A172 (cell line): Measurements from ENCODE around the gene SCYGR8. TPM values are rescaled to one million over a fixed set of nuclear protein-coding genes. Genes with fewer than 3 reads are reported as not detected.

Source experiments
- DNase-seq: peaks from one replicate; pipeline ENCODE4 v3.0.0-alpha.2; 2015; ENCODE audit warnings: low spot score
- total RNA-seq: library from RNA; depleted of rRNA; stranded (reverse); fragments of >200 nt; shearing (Covaris generic); gene quantifications from 2 replicates; pipeline ENCODE4 v1.2.3, GENCODE V29; 2014

SCYGR8 gene
- total RNA-seq, 1 experiment from 2014 or later, result not detected

DNA sequence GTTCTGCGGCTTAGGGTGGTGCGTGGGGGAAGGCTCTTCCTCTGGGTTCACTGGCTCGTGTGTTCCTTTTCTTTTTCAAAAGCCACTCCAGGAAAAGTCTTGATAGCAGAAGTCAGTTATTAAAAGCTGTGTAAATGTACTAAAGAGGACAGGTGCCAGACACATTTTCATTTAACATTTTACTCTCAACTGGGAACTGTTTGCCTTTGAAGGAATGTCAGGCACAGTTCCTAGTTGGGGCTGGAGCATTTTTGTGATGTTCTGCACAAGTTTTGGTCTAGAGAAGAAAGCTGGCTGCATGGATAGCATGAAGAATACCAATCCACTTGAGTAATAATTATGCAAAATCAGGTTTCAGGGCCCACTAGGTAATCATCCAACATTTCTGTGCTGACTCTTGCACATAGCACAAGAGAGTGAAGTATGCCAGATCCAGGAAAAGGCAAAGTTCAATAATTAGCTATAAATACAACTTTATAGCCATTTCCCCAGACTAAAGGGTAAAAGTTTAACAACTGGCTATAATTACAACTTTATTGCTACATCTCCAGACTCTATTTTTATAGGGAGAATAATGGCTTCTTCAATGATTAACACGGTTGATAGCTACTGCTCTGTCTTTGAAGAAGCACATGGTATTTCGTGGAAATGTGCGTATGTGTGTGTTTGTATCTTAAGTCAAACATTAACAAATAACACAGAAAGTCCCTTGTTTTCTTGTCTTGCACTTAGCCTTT, 16.2 kb downstream of the SCYGR8 start:
- DNase-seq, result no peak

DNA sequence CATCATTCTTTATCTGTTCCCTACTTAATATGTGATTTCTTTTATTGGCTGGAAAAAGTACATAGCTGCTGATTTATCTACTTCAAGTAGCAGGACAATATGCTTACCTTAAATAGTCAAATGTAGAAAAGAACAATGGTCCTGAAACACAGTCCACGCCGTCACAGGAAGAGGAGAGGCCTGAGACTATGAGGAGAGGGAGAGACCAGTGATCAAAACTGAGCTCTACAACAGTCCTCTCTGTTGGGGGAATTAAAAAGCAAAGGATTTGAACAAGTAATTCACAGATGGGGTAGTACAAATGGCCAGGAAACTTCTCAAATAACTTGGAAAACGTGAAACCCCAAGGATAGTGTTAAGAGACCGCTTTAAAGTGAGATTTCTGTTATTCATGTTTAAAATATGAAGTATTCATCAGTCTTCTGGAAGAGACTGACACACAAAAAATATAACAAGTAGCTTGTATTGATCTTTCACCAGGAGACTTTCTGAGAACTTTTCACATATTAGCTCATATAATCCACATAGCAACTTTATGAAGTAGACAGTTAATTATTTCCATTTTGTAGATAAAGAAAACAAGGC, 20.2 kb downstream of the SCYGR8 start:
- no peak for DNase-seq

DNA sequence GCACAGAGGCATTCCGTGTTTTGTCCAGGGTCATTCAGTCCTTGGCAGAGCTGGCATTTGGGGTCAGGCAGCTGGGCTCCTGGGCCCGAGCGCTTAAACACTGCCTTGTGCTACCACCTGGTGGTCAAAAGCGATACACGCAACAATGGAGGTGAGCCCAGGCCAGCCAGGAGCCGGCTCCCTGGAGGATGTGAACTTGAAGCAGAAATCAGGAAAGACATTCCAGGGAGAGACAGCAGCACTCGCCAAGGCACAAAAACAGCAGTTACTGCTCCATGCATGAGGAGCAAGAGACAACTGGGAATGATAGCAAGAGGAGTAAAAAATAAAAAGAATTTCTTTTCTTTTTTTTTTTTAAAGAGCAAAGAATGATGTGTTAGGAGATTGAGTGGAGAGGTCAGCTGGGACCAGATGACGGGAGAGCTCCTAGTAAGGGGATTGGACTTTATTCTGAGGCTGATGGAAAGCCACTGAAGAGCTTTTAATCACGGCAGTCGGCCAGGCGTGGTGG, 20.7 kb downstream of the SCYGR8 start:
- DNase-seq, result peak; percentile 72

DNA sequence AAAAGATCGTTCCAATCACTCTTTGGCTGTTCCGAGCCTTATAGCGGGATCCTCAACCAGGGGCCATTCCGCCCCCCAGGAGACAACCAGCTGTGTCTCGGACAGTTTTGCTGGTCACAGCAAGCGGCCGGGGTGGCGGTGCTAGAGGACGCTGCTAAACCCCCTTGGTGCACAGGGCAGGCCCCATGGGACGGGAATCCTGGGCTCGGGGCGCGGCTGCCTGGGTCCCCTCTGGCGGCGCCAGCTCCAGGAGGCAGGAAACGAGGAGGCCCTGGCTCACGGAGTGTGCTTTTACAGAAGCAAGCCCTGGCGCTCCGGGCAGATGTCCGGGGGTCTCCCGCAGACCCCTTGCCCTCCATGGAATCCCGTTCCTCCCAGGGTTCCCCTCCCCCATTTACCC, 22.1 kb downstream of the SCYGR8 start:
- DNase-seq, result no peak

DNA sequence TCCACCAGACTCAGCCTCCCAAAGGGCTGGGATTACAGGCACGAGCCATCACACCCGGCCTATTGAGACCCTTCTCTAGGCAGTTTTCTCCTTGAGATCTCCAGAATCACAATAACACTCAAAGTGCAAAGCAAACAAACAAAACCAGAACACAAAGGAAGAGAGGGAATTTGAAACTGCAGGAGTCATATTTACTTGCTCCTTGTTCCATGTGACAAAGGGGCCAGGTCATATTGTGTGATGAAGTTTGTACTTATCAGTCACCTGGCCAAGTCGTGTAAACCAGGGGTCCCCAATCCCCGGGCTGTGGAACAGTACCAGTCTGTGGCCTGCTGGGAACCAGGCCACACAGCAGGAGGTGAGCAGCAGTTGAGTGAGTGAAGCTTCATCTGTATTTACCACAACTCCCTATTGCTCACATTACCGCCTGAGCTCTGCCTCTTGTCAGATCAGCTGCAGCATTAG, 26.5 kb downstream of the SCYGR8 start:
- no peak for DNase-seq

DNA sequence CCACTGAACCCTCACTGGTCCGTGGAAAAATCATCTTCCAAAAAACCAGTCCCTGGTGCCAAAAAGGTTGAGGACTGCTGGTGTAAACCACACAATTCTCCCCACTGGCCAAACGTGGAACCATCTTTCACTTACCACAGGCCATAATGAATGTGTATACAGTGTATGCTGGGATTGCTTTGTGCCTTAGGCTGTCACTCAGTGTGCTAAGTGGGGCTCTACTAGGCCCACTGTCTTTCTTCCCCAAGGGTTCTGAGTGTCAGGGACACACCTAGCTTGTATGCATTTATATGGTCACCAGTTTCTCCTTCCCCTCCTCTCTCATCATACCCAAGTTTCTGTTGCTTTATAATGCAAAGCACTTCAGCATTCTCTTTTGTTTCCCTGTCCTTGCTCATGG, 27.2 kb downstream of the SCYGR8 start:
- DNase-seq, result no peak

DNA sequence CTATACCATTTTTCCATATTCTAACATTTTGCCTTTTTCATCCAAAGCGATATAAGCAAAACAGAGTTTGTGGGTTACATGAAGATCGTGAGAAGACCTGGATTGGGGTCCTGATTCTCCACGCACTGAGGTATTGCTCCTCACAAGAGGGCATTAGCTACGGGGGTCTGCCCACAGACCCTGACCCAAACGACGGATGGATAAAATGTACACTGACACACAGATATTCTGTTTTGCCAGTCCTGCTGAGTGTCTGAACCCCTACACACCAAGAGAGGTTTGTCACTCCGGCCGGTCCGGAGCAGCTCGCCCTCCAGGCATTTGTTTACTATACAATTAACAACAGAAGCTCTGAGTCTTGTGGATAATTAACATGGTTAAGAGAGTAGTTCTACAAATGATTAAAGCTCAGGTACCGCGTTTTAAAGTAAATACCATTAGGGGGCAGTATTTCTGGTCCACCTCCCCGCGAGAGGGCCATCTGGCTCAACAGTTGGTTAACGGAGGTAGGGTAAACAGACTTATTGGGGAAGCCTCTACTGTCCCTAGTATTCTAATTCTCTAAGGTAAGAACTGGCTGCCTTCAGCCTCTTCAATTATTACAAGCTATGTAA, 28.4 kb downstream of the SCYGR8 start:
- DNase-seq, result peak; percentile 13

DNA sequence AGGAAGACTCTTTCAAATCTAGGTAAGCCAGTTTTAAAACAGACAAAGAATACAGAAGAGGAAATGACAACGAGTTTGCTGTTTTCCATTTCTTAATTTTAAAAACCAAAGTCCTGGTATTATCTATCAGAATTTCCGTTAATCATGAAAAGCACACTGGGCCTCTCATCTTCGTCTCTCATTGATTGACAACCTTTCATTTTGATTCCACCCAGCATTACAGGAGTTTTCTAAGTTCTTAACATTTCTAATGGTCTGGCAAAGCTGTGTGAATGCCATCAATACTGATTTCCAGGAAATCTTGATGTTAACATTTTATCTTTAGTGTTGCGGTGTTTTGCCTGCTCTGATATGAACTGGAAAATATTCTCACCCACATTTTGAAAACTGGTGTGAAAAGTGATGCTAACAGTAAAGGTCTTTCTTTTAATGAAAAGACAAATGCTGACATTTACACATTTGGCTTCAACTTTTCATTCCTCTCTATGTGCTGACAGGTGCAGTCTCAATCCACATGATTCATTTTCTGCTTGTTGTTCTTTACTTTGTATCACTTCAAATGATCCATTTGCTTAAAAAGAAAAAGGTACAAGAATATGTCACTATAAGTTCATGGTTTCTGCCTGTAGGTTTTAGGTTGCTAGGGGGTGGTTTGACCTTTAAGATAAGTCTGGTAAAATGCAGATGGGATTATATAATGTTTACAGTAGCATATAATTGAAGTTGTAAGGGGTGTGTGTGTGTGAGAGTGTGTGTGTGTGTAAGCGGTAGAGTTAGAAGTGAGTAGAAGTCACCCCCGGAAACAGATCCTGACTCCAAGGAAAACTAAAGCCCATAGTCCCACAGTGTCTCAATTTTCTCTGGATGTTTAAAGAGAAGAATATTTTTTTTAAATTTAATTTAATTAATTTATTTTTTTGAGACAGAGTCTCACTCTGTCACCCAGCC, 29.5 kb downstream of the SCYGR8 start:
- DNase-seq, result no peak

DNA sequence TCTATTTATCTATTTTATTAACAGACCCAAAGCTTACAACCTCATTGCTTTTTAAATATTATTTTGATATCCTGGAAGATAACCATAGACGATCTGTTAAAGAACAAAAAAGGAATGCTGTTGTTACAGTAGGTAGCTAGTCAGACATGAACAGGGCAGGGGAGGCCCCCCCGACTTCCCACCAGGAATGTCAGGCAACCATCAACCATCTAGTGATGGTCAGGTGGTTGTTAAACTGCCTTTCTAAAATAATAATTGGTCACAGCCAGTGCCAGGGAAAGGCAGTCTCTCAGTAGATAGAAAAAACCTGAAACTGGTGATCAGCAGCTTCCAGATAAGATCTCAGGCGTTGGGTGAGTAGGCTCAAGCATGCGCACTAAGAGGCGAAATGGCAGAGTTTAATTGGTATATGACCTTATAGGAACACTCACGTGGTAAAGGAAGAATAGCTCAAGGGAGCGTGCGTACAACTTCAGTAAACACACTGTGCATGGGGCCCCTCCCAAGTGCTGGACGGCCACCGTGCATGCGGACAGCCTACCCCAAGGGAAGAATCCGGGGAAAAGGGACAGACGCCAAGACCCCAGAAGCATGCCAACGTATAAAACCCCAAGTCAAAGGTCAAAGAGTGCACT, 35.4 kb downstream of the SCYGR8 start:
- DNase-seq, result no peak

DNA sequence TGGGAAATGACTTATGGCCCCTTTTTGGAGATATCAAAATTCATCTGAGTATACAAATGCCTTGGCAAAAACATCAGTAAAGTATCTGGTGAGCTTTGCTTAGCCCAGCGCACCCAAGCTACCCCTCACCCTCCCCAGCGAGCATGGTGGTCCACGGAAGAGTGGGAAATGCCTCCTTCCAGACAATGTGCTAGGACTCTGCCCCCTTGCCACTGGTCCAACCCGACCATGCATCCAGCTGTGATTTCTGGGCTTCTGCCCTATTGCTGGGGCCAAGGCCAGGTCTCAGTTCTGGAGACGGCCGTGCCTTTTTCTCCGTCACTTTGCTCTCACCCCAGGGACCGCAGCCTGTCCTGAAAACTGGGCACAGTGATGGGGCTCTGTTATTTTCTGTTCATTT, 36.1 kb downstream of the SCYGR8 start:
- no peak for DNase-seq

DNA sequence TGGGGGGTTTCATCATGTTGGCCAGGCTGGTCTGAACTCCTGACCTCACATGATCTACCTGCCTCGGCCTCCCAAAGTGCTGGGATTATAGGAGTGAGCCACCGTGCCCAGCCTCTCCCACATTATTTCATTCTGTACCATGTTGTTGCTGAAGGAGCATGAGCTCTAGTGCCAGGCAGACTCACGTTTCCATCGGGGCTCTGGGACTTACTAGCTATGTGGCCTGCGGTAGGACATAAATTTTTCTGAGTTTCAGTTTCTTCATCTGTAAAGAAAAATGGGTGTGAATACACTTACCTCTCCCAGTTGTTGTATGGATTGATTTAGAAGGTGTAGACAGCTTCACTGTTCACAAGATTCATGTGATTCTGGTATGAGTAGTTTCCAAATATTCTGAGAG, 37.1 kb downstream of the SCYGR8 start:
- DNase-seq, result no peak

DNA sequence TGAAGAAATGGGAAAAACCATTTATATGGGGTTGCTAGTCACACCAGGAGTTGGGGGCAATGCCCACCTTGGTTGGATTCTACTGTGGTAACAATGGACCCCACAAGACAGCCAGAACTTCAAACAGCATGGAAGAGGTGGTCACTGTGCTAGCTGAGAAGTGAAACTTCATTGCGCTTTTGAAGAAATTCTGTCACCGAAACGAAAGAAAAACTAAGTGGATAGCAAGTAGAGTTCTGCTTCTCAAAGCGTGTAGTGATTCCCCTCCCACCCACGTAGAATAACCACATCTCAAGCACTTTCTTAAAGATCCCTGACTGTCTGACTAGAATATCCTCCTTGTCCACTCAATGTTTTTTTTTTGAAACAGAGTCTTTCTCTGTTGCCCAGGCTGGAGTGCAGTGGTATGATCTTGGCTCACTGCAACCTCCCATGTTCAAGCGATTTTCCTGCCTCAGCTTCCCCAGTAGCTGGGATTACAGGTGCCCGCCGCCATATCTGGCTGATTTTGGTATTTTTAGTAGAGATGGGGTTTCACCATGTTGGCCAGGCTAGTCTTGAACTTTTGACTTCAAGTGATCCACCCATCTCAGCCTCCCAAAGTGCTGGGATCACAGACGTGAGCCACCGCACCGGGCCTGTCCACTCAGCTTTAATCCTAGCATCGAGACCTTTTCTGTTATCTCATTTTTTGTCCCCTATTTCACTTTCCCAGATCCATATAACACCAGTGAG, 37.9 kb downstream of the SCYGR8 start:
- DNase-seq, result no peak

DNA sequence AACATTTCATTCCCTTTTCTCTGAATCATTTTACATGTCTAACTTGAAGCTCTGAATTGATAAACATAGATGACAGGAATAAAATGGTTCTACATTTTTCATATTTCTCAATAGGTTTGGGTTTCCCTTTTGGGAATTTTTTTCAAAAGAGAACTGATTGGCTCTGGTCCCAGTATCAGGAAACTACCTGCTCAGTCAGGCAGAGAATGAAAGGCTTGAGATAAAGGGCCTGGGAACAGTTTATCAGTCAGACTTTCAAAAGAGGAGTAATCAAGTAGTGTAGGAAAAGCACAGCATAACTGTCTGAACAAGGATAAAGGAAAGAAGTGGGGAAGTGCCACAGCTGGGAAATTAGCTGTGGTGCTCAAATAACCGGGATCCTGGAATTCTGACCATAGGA, 39.6 kb downstream of the SCYGR8 start:
- DNase-seq, result no peak

DNA sequence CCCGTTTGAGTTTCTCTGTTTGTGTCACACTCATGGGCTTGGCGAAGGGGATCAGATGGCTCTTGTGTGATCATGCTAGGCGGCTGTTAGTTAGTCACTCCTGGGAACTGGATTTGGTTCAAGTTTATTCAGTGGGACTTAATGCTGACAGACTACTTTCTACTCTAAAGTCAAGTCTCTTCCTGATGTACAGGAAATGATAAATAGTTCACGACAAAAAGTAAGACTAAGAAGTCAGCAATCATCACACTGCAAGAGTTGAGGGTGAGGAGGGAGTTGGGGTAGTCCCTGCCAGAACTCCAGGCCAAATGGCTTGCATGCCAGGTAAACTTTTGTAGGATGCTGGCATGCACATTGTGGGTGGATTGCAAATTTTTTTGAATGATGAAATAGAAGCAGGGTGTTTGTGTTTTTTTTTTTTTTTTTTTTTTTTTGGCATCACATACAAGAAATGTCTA, 42.9 kb downstream of the SCYGR8 start:
- peak; percentile 27 for DNase-seq

DNA sequence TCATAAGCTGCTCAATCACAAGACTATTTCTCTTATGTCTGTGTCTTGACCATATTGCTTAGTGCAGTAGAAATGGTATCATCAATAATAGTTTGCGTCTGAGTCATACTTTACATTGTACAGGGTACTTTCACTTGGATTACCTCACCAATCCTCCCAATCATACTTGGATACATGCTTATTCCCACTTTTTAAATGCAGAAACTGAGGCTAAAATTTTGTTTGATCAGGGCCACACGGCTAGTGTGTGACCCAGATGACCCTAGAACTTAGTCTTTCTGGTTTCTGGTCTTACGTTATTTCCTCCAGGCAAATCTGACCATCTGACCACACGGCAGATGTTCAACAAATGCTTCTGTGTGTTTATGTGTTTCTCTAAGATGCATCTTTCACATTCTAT, 44.1 kb downstream of the SCYGR8 start:
- DNase-seq, result no peak

DNA sequence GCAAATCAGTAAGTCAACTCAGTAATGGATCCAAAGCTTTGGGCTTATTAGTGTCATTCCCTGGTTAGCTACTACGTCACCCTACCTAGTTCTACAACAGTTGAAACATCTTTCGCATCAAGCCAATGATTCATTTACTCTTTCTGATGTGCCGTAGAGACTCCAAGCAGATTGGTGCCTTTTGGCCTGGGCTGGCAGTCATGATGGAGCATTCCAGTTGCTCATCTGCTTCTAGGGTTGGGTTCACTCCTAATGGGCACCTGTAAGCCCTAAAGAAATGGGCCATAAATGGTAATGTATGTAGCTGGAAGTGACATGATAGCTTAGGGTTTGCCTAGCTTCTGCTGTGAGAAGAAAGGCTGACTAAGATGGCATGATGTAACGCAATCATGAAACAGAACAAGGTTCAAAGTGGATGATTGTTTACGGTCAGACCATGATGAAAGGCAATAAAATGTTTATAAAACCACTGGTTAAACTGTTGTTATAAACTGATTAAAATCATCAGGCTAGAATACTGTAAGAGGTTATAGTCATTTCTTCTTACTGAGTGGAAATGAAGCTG, 47.5 kb downstream of the SCYGR8 start:
- no peak for DNase-seq
